Activated naive CD8-positive, alpha-beta T cell (primary cell): ENCODE results near the gene MYL7.
A peak's percentile ranks its signal among the peaks of the same experiment; 100 is the strongest.
"Not testable (repeated sequence)": the region's sequence is repeated elsewhere in the genome, so short reads cannot be mapped to it uniquely, and the experiment has no call there.

Experiments used
- H3K27ac Mint-ChIP-seq: one replicate; pipeline ENCODE4 v1.8.0; 2021; ENCODE audit warnings: mixed read lengths
- H3K27me3 Mint-ChIP-seq: one replicate; pipeline ENCODE4 v1.8.0; 2021; ENCODE audit warnings: mixed read lengths
- H3K36me3 Mint-ChIP-seq: one replicate; pipeline ENCODE4 v1.8.0; 2021; ENCODE audit warnings: mixed read lengths
- H3K4me1 Mint-ChIP-seq: one replicate; pipeline ENCODE4 v1.8.0; 2021; ENCODE audit warnings: low read depth, mixed read lengths
- H3K4me3 Mint-ChIP-seq: one replicate; pipeline ENCODE4 v1.8.0; 2021; ENCODE audit warnings: mild to moderate bottlenecking, mixed read lengths
- H3K9me3 Mint-ChIP-seq: one replicate; pipeline ENCODE4 v1.8.0; 2021; ENCODE audit warnings: low read depth, mixed read lengths

MYL7 gene

GRCh38 chr7:44134943-44135628, 6.0 kb downstream of the MYL7 start:
- no peaks in the 10 kb centered on the region for H3K36me3 Mint-ChIP-seq
- H3K27me3 Mint-ChIP-seq = no peaks in the 10 kb centered on the region
- no peak overlapping the region for H3K4me3 Mint-ChIP-seq
- H3K9me3 Mint-ChIP-seq = no peaks in the 10 kb centered on the region
- H3K27ac Mint-ChIP-seq = no peak overlapping the region
- no peaks in the 10 kb centered on the region for H3K4me1 Mint-ChIP-seq

GRCh38 chr7:44133295-44133694, 7.8 kb downstream of the MYL7 start:
- H3K9me3 Mint-ChIP-seq = no peaks in the 10 kb centered on the region
- no peaks in the 10 kb centered on the region for H3K27me3 Mint-ChIP-seq
- H3K36me3 Mint-ChIP-seq = no peaks in the 10 kb centered on the region
- H3K4me3 Mint-ChIP-seq = no peak overlapping the region
- H3K27ac Mint-ChIP-seq = no peak overlapping the region
- H3K4me1 Mint-ChIP-seq = no peaks in the 10 kb centered on the region

- H3K9me3 Mint-ChIP-seq = no peaks in the 10 kb centered on the region
- no peaks in the 10 kb centered on the region for H3K27me3 Mint-ChIP-seq
- H3K36me3 Mint-ChIP-seq = no peaks in the 10 kb centered on the region
- H3K4me3 Mint-ChIP-seq = no peak overlapping the region
- no peak overlapping the region for H3K27ac Mint-ChIP-seq
- H3K4me1 Mint-ChIP-seq = no peaks in the 10 kb centered on the region
Observed at GRCh38 chr7:44132039-44132438, 9.1 kb downstream of the MYL7 start.

GRCh38 chr7:44131173-44132029, 9.7 kb downstream of the MYL7 start:
- no peaks in the 10 kb centered on the region for H3K27me3 Mint-ChIP-seq
- no peaks in the 10 kb centered on the region for H3K4me1 Mint-ChIP-seq
- H3K27ac Mint-ChIP-seq = no peak overlapping the region
- H3K4me3 Mint-ChIP-seq = no peak overlapping the region
- H3K36me3 Mint-ChIP-seq = no peaks in the 10 kb centered on the region
- no peaks in the 10 kb centered on the region for H3K9me3 Mint-ChIP-seq

GRCh38 chr7:44128721-44129582, 12.2 kb downstream of the MYL7 start:
- no peak overlapping the region for H3K27ac Mint-ChIP-seq
- no peaks in the 10 kb centered on the region for H3K9me3 Mint-ChIP-seq
- H3K27me3 Mint-ChIP-seq = no peaks in the 10 kb centered on the region
- H3K36me3 Mint-ChIP-seq = no peaks in the 10 kb centered on the region
- no peak overlapping the region for H3K4me3 Mint-ChIP-seq
- peaks cover 2% of the 10 kb centered on the region for H3K4me1 Mint-ChIP-seq

GRCh38 chr7:44127161-44127560, 14.0 kb downstream of the MYL7 start:
- no peaks in the 10 kb centered on the region for H3K9me3 Mint-ChIP-seq
- H3K36me3 Mint-ChIP-seq = peaks cover 3% of the 10 kb centered on the region
- no peak overlapping the region for H3K27ac Mint-ChIP-seq
- H3K4me3 Mint-ChIP-seq = no peak overlapping the region
- H3K4me1 Mint-ChIP-seq = peaks cover 9% of the 10 kb centered on the region
- H3K27me3 Mint-ChIP-seq = no peaks in the 10 kb centered on the region

- not testable (repeated sequence) for H3K4me3 Mint-ChIP-seq, H3K27ac Mint-ChIP-seq
Observed at GRCh38 chr7:44126574-44126973, 14.6 kb downstream of the MYL7 start.

GRCh38 chr7:44124822-44125202, 16.3 kb downstream of the MYL7 start:
- Mint-ChIP-seq H3K27me3 (no peaks in the 10 kb centered on the region), H3K27ac (no peak overlapping the region), H3K4me3 (peak overlapping the region; percentile 94)

More at GRCh38 chr7:44126574-44126973, 14.6 kb downstream of the MYL7 start:
- not testable (repeated sequence) for H3K9me3 Mint-ChIP-seq, H3K36me3 Mint-ChIP-seq, H3K27me3 Mint-ChIP-seq
- H3K4me1 Mint-ChIP-seq = peaks cover 10% of the 10 kb centered on the region

GRCh38 chr7:44123190-44124003, 17.7 kb downstream of the MYL7 start, which contains the start of gene POLD2:
TSS of gene POLD2 (minus strand) at chr7:44123548. CDS start at chr7:44122053, 1,495 bp downstream.
- peak within 1 kb of the TSS; percentile 90 for H3K27ac Mint-ChIP-seq
- no peaks in the 10 kb centered on the region for H3K27me3 Mint-ChIP-seq
- peaks cover 5% of the 10 kb centered on the region for H3K36me3 Mint-ChIP-seq
- H3K9me3 Mint-ChIP-seq = no peaks in the 10 kb centered on the region
- peaks cover 33% of the 10 kb centered on the region for H3K4me1 Mint-ChIP-seq
- H3K4me3 Mint-ChIP-seq = peak within 1 kb of the TSS; percentile 94

More at GRCh38 chr7:44124822-44125202, 16.3 kb downstream of the MYL7 start:
- Mint-ChIP-seq H3K4me1 (peaks cover 24% of the 10 kb centered on the region), H3K36me3 (peaks cover 3% of the 10 kb centered on the region), H3K9me3 (no peaks in the 10 kb centered on the region)

- Mint-ChIP-seq H3K4me3 (peak overlapping the region; percentile 94), H3K27ac (peak overlapping the region; percentile 90)
Observed at GRCh38 chr7:44122529-44122928, 18.6 kb downstream of the MYL7 start.

GRCh38 chr7:44121761-44122420, 19.2 kb downstream of the MYL7 start:
- peaks cover 5% of the 10 kb centered on the region for H3K36me3 Mint-ChIP-seq
- peaks cover 33% of the 10 kb centered on the region for H3K4me1 Mint-ChIP-seq
- peak overlapping the region; percentile 94 for H3K4me3 Mint-ChIP-seq
- no peaks in the 10 kb centered on the region for H3K9me3 Mint-ChIP-seq
- H3K27ac Mint-ChIP-seq = peak overlapping the region; percentile 90
- no peaks in the 10 kb centered on the region for H3K27me3 Mint-ChIP-seq

More at GRCh38 chr7:44122529-44122928, 18.6 kb downstream of the MYL7 start:
- H3K4me1 Mint-ChIP-seq = peaks cover 33% of the 10 kb centered on the region
- H3K36me3 Mint-ChIP-seq = peaks cover 5% of the 10 kb centered on the region
- no peaks in the 10 kb centered on the region for H3K9me3 Mint-ChIP-seq
- no peaks in the 10 kb centered on the region for H3K27me3 Mint-ChIP-seq

GRCh38 chr7:44120395-44120794, 20.7 kb downstream of the MYL7 start:
- H3K4me1 Mint-ChIP-seq = peaks cover 33% of the 10 kb centered on the region
- H3K9me3 Mint-ChIP-seq = no peaks in the 10 kb centered on the region
- H3K27me3 Mint-ChIP-seq = no peaks in the 10 kb centered on the region
- H3K36me3 Mint-ChIP-seq = peaks cover 5% of the 10 kb centered on the region
- H3K27ac Mint-ChIP-seq = peak overlapping the region; percentile 46
- peak overlapping the region; percentile 94 for H3K4me3 Mint-ChIP-seq

GRCh38 chr7:44119829-44120380, 21.2 kb downstream of the MYL7 start:
- H3K27ac Mint-ChIP-seq = peak overlapping the region; percentile 24
- peaks cover 33% of the 10 kb centered on the region for H3K4me1 Mint-ChIP-seq
- no peaks in the 10 kb centered on the region for H3K27me3 Mint-ChIP-seq
- peak overlapping the region; percentile 94 for H3K4me3 Mint-ChIP-seq
- H3K9me3 Mint-ChIP-seq = no peaks in the 10 kb centered on the region
- H3K36me3 Mint-ChIP-seq = peaks cover 5% of the 10 kb centered on the region
